SHP77 (cell line): Measurements from ENCODE around the gene SYT7.

Source experiments
- DNase-seq, 2 experiments: peaks; one replicate each; lab custom pipeline; 2025; lab: John Stamatoyannopoulos, UW

Gene SYT7

GRCh38 chr11:61516191-61516590, 64.7 kb downstream of the SYT7 start:
- DNase-seq: no peak

GRCh38 chr11:61515686-61516085, 65.2 kb downstream of the SYT7 start:
- DNase-seq: no peak

GRCh38 chr11:61514050-61514917, 66.6 kb downstream of the SYT7 start:
- DNase-seq: peak; percentile 56 to 59

- peak in 1 of 2 experiments; percentile 27 for DNase-seq
Measured at GRCh38 chr11:61513143-61513765, 67.6 kb downstream of the SYT7 start.

GRCh38 chr11:61512435-61512834, 68.4 kb downstream of the SYT7 start:
- no peak for DNase-seq

- DNase-seq: no peak
Measured at GRCh38 chr11:61511383-61511782, 69.5 kb downstream of the SYT7 start.

GRCh38 chr11:61510974-61511373, 69.9 kb downstream of the SYT7 start:
- DNase-seq: no peak

- no peak for DNase-seq
Measured at GRCh38 chr11:61510166-61510919, 70.5 kb downstream of the SYT7 start.

- peak; percentile 71 to 90 for DNase-seq
Measured at GRCh38 chr11:61509043-61510029, 71.5 kb downstream of the SYT7 start.

- peak; percentile 56 to 80 for DNase-seq
Measured at GRCh38 chr11:61507962-61508861, 72.7 kb downstream of the SYT7 start, which contains the start of gene LRRC10B. Gene LRRC10B (plus strand): TSS chr11:61508749. CDS start chr11:61508999, 250 bp downstream.

GRCh38 chr11:61507012-61507768, 73.7 kb downstream of the SYT7 start:
- DNase-seq: no peak

GRCh38 chr11:61505640-61506155, 75.2 kb downstream of the SYT7 start:
- DNase-seq: no peak

GRCh38 chr11:61505106-61505505, 75.8 kb downstream of the SYT7 start:
- no peak for DNase-seq

- DNase-seq: no peak
Measured at GRCh38 chr11:61503135-61503770, 77.6 kb downstream of the SYT7 start.

- no peak for DNase-seq
Measured at GRCh38 chr11:61502522-61502921, 78.4 kb downstream of the SYT7 start.

- DNase-seq: no peak
Measured at GRCh38 chr11:61499816-61500491, 80.9 kb downstream of the SYT7 start.

GRCh38 chr11:61498767-61499341, 82.0 kb downstream of the SYT7 start:
- DNase-seq: no peak

- no peak for DNase-seq
Measured at GRCh38 chr11:61497876-61498275, 83.0 kb downstream of the SYT7 start.
